IPS-15b (cell line): ENCODE data around the gene INS.

Source experiments
- H3K27me3 ChIP-seq: one replicate; pipeline ENCODE4 v1.6.1; 2013; ENCODE audit warnings: low read length; ENCODE audit not compliant: control insufficient read depth, insufficient read depth
- H3K36me3 ChIP-seq: one replicate; pipeline ENCODE4 v1.6.1; 2013; ENCODE audit warnings: low read length; ENCODE audit not compliant: control insufficient read depth, insufficient read depth
- H3K4me1 ChIP-seq: one replicate; pipeline ENCODE4 v1.6.1; 2013; ENCODE audit warnings: mild to moderate bottlenecking, low read length; ENCODE audit not compliant: control insufficient read depth, insufficient read depth
- H3K4me3 ChIP-seq: one replicate; pipeline ENCODE4 v1.5.1; 2013; ENCODE audit warnings: low read depth, low read length
- H3K9ac ChIP-seq: one replicate; pipeline ENCODE4 v1.6.1; 2013; ENCODE audit warnings: low read depth, mild to moderate bottlenecking, low read length
- H3K9me3 ChIP-seq: one replicate; pipeline ENCODE4 v1.6.1; 2013; ENCODE audit warnings: mild to moderate bottlenecking, low read length; ENCODE audit not compliant: control insufficient read depth, insufficient read depth

Gene INS

DNA sequence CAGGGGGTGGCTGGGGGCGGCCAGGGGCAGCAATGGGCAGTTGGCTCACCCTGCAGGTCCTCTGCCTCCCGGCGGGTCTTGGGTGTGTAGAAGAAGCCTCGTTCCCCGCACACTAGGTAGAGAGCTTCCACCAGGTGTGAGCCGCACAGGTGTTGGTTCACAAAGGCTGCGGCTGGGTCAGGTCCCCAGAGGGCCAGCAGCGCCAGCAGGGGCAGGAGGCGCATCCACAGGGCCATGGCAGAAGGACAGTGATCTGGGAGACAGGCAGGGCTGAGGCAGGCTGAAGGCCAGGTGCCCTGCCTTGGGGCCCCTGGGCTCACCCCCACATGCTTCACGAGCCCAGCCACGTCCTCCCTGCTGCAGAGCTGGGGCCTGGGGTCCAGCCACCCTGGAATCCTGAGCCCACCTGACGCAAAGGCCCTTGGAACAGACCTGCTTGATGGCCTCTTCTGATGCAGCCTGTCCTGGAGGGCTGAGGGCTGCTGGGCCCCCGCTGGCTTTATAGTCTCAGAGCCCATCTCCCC is at the start of gene INS:
Gene INS, minus strand, starts transcription at position 474 of the 524 bp plus-strand sequence. Its CDS starts 238 bp downstream, at position 236.
- no peaks in the 10 kb centered on the region for H3K4me1 ChIP-seq
- no peaks in the 10 kb centered on the region for H3K27me3 ChIP-seq
- H3K9ac ChIP-seq, result no peak within 1 kb of the TSS
- H3K4me3 ChIP-seq, result no peak within 1 kb of the TSS
- no peaks in the 10 kb centered on the region for H3K9me3 ChIP-seq
- H3K36me3 ChIP-seq, result no peaks in the 10 kb centered on the region

DNA sequence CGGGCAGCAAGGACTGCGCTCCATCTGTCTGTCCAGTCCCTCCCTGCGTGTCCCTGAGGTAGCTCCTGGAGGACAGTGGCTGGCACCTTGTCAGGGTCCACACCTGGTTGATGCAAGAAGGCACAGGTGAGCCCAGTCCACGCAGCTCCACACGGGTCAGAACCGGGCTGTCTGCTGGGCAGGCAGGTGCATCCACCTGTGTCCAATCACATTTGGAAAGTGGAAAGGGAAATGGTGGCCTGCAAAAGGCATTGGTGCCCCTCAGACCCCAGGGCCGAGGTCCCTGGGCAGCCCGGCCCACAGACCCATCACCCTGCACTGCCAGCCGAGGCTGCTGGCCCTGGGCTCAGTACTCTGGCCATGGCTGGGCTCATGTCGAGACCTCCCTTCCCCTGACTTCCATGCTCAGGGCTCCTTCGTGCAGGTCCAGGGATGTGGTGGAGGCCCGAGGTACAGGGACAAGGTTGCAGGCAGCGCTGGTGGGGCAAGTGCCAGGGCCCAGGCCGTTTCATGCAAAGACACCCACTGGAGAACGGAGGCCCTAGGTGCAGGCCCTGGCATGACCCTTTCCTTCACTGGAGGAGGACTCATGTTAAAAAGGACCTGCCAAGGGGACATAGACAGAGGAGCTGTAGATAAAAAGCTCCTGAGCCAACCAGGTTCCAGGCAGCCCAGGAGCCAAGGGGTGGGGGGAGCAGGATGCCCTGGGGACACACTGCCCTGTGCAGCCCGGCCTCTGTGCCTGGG is 49.5 kb upstream of the INS start:
- Histone ChIP-seq H3K36me3 (no peaks in the 10 kb centered on the region), H3K27me3 (no peaks in the 10 kb centered on the region), H3K9ac (no peak overlapping the region), H3K9me3 (no peaks in the 10 kb centered on the region), H3K4me3 (no peak overlapping the region), H3K4me1 (peaks cover 2% of the 10 kb centered on the region)

DNA sequence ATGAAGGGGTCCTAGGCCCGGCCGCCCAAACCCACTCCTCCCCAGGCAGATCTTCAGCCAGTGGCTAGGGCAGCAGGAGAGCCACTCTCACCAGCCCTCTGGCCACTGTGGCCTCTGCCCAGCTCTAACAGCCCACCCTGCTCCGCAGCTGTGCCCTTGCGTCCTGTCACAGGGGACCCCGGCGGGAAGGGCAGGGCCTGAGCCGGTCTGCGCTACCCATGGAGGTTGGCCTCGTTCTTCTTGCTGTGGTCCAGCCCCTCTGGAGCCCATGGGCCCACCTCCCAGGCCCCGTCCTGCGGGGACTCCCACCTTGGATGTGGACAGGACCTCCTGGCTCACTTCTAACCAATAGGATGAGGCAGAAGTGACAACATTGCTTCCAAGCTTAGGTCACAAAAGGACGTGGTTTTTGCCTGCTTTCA is 48.9 kb upstream of the INS start:
- no peaks in the 10 kb centered on the region for H3K36me3 ChIP-seq
- no peaks in the 10 kb centered on the region for H3K9me3 ChIP-seq
- no peak overlapping the region for H3K4me3 ChIP-seq
- no peak overlapping the region for H3K9ac ChIP-seq
- H3K27me3 ChIP-seq, result no peaks in the 10 kb centered on the region
- peaks cover 2% of the 10 kb centered on the region for H3K4me1 ChIP-seq

DNA sequence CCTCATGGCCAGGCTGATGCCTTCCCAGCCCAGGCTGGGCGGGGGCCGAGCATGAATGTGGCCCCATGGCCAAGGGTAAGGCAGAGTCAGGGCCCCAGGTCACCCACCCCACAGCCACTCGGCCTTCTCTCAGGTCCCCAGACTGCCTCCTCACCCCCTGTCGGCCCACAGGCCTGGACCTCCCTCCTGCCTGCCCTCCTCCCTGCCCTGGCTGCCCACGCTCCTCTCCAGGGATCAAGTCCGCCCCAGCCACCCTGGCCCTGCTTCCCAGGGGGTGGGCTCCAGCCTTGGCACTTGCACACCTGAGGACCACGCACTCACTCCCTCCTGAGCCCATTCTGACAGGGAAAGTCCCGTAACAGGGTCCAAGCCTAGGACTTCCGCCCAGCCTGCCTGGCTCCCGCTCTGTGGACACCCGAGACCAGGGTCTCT is 48.4 kb upstream of the INS start:
- Histone ChIP-seq H3K9me3 (no peaks in the 10 kb centered on the region), H3K4me1 (peaks cover 2% of the 10 kb centered on the region), H3K9ac (no peak overlapping the region), H3K27me3 (no peaks in the 10 kb centered on the region), H3K4me3 (no peak overlapping the region), H3K36me3 (no peaks in the 10 kb centered on the region)

DNA sequence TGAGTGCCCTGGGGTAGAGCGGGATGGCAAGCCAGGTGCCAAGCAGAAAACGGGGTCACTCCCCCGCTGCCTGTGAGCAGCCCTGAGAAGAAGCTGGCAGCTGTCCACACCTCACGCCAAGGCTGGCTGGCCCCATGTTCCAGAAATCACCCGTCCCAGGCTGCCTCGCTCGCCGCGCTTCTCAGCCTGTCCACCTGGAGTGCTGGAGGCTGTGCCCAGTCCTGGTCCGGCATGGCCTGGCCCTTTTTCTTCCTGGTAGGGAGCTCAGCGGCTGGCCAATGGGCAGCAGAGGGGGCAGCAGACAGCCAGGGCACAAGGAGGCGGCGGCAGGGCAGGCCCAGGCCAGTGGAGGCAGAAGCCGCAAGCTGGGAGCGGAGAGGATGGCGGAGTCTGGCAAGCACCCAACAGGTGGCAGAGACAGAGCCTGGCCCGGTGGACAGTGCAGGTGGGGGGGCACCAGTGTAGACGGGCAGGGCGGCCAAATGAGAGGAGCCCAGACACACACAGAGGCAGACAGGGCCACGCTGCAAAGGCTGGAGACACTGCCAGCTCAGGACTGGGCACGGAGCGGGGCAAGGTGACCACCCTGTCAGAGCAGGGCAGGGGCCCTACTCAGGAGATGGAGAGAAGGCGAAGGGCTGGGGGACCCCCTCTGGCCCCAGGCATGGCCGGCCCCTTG is 47.8 kb upstream of the INS start:
- H3K36me3 ChIP-seq, result no peaks in the 10 kb centered on the region
- no peaks in the 10 kb centered on the region for H3K27me3 ChIP-seq
- no peak overlapping the region for H3K9ac ChIP-seq
- H3K4me1 ChIP-seq, result peaks cover 2% of the 10 kb centered on the region
- H3K9me3 ChIP-seq, result no peaks in the 10 kb centered on the region
- H3K4me3 ChIP-seq, result no peak overlapping the region

DNA sequence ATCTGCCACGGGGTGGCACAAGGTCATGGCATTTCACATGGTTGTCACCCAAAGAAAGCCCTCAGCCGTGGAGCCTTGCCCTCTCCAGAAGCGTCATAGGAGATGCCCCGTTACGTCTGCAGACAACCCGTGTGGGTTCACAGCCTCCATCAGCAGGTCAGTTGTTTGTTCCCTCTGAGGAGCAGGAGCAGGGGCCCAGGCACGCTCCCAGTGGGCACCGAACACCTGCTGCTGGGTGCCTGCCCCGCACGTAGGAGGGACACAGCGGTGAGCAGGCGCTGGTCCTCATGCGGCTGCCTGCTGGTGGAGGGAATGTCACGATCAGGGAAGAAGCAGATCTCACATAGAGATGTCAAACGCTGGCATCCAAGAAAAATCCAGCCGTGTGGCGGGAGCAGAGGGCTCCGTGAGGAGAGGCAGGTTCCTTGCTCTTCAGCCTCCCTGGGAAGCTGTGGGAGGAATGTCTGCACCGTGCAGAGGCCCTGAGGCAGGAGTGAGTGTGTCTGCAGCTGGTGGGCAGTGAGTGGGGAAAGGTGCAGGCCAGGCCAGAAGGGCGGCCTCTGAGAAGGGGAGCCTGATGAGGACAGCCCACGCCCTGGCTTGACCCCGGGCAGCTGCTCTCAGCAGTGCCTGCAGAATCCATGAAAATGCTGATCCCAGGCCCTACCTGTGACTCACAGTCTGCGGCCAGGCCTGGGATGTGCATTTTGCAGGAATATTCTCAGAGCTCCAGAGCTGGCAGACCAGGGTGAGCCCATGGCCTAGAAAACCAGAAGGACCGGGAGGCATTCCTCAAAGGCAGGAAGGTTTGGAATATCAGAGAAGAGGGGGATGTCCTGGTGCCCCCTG is 47.0 kb upstream of the INS start:
- Histone ChIP-seq H3K36me3 (no peaks in the 10 kb centered on the region), H3K4me3 (no peak overlapping the region), H3K9ac (no peak overlapping the region), H3K4me1 (no peaks in the 10 kb centered on the region), H3K27me3 (no peaks in the 10 kb centered on the region), H3K9me3 (no peaks in the 10 kb centered on the region)

DNA sequence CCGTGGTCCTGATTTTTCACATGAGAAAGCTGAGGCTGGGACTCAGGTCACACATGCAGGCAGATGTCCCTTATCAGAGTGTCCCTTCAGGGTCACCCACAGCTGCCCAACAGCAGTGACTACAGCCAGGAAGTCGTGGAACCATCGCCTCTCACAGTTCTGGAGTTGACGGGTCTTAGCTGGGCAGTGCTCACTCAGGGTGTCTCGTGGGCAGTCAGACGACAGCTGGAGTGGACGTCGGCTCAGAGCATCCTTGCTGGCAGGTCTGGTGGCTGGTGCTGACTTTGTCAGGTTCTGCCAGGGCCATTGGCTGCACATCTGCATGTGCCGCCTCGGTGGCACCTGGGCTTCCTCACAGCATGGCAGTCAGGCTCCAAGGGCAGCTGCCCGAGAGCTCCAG is 46.2 kb upstream of the INS start:
- Histone ChIP-seq H3K9me3 (no peaks in the 10 kb centered on the region), H3K4me3 (no peak overlapping the region), H3K36me3 (no peaks in the 10 kb centered on the region), H3K4me1 (no peaks in the 10 kb centered on the region), H3K27me3 (no peaks in the 10 kb centered on the region), H3K9ac (no peak overlapping the region)

DNA sequence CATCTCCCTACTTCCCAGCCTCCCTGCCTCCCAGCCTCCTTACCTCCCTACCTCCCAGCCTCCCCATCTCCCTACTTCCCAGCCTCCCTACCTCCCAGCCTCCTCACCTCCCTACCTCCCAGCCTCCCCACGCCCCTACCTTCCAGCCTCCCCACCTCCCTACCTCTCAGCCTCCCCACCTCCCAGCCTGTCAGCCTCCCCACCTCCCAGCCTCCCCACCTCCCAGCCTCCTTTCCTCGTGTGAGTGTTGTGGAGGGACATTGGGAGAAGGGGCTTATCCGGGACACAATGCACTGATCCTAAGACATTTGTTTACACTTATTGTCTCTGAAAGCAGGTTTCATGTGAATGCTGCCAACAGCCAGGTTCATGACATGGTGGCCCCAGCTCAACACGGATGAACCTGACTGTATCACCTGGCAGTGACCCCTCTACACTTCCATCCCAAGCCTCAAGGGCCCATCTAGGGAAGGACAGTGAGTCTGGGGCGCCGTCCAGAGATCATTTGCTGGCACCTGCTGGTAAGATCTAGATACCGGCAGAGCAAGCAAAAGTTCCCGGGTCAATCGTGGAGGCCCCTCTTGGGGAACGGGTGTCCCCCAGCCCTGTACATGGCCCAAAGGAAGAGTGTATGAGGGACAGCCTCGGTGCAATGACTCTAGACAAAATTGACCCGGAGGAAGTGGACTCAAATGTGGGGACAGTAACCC is 45.1 kb upstream of the INS start:
- Histone ChIP-seq H3K9me3 (no peaks in the 10 kb centered on the region), H3K36me3 (no peaks in the 10 kb centered on the region), H3K4me1 (no peaks in the 10 kb centered on the region), H3K27me3 (no peaks in the 10 kb centered on the region), H3K9ac (no peak overlapping the region), H3K4me3 (no peak overlapping the region)

DNA sequence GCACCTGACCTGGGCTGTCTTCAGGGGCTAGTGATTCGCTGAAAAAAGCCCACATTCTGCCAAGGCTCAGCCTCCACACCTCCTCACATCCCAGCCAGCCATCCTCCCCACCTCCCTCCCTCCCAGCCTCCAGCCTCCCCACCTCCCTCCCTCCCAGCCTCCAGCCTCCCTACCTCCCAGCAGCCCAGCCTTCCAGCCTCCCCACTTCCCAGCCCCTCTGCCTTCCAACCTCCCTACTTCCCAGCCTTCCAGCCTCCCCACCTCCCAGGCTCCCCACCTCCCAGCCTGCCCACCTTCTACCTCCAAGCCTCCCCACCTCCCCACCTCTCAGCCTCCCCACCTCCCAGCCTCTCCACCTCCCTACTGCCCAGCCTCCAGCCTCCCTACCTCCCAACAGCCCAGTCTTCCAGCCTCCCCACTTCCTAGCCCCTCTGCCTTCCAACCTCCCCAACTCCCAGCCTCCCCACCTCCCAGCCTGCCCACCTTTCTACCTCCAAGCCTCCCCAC is 44.3 kb upstream of the INS start:
- H3K9me3 ChIP-seq, result no peaks in the 10 kb centered on the region
- no peaks in the 10 kb centered on the region for H3K36me3 ChIP-seq
- no peaks in the 10 kb centered on the region for H3K4me1 ChIP-seq
- no peak overlapping the region for H3K4me3 ChIP-seq
- H3K27me3 ChIP-seq, result no peaks in the 10 kb centered on the region
- H3K9ac ChIP-seq, result no peak overlapping the region

DNA sequence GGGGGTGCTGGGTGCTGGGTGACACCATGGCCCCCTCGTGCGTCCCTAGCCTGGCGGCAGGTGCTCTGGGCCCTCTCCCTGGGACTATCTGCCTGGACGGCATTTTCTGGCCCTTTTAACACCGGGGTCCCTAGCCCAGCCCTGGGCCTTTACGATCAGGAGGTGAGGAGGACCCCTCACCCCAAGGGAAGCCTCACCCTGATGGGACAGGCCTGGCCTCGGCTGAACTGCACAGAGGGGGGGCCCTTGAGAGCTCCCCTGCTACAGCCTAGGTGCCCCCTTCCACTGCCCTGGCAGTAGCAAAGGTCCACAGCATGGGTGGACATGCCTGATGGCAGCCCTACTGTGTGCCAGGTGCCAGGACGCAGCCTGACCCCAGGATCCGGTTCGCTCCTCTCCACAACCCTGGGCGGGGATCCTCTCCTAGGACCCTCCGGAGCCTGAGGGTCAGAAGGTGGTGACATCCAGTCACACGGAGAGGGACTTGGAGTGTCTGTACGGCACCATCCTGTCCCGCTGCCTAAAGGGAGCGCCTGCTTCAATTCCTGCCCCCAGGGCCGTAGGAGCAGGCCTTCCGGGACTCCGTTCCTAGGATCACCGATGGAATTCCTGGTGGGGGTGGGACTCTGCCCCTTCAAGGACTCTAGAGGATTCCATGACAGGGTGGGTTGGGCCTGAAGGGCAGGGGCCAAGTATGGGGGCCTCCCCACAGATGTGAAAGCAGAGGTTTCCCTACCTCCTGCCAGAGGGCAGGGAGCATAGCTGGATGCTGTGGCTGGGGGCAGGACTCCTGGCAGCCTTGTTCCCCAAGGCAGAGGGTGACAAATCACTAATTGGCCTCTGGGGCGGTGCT is 43.6 kb upstream of the INS start:
- Histone ChIP-seq H3K36me3 (no peaks in the 10 kb centered on the region), H3K9ac (no peak overlapping the region), H3K9me3 (no peaks in the 10 kb centered on the region), H3K27me3 (no peaks in the 10 kb centered on the region), H3K4me3 (no peak overlapping the region), H3K4me1 (no peaks in the 10 kb centered on the region)
